Brain pericyte (primary cell): Measurements from ENCODE around the gene EZR.

Experiments used
- DNase-seq: peaks from one replicate; pipeline ENCODE4 v3.0.0-alpha.2; 2012; ENCODE audit warnings: low read depth, low spot score

The EZR gene

GRCh38 chr6:158761746-158762145 lies 57.4 kb downstream of the EZR start:
- DNase-seq = no peak

- no peak for DNase-seq
Observed at GRCh38 chr6:158760618-158761250, 58.4 kb downstream of the EZR start.

- DNase-seq = no peak
Observed at GRCh38 chr6:158759966-158760617, 59.1 kb downstream of the EZR start.

- no peak for DNase-seq
Observed at GRCh38 chr6:158758941-158759479, 60.2 kb downstream of the EZR start.

- DNase-seq = no peak
Observed at GRCh38 chr6:158758451-158758860, 60.7 kb downstream of the EZR start.

- no peak for DNase-seq
Observed at GRCh38 chr6:158757753-158758090, 61.4 kb downstream of the EZR start.

GRCh38 chr6:158756977-158757752 lies 62.0 kb downstream of the EZR start:
- DNase-seq = no peak

- DNase-seq = no peak
Observed at GRCh38 chr6:158756126-158756525, 63.0 kb downstream of the EZR start.

GRCh38 chr6:158755636-158756035 lies 63.5 kb downstream of the EZR start:
- DNase-seq = no peak

- DNase-seq = no peak
Observed at GRCh38 chr6:158754738-158755137, 64.4 kb downstream of the EZR start.

GRCh38 chr6:158753811-158754210 lies 65.4 kb downstream of the EZR start:
- no peak for DNase-seq

- no peak for DNase-seq
Observed at GRCh38 chr6:158752613-158753012, 66.6 kb downstream of the EZR start.

- no peak for DNase-seq
Observed at GRCh38 chr6:158751921-158752320, 67.2 kb downstream of the EZR start.

GRCh38 chr6:158751224-158751623 lies 67.9 kb downstream of the EZR start:
- no peak for DNase-seq

- no peak for DNase-seq
Observed at GRCh38 chr6:158744986-158745430, 74.2 kb downstream of the EZR start.

- no peak for DNase-seq
Observed at GRCh38 chr6:158743033-158743651, 76.0 kb downstream of the EZR start.

GRCh38 chr6:158739673-158740072 lies 79.5 kb downstream of the EZR start:
- DNase-seq = no peak

- DNase-seq = no peak
Observed at GRCh38 chr6:158737710-158738615, 81.2 kb downstream of the EZR start.

GRCh38 chr6:158737082-158737709 lies 82.0 kb downstream of the EZR start:
- no peak for DNase-seq

GRCh38 chr6:158735009-158735408 lies 84.2 kb downstream of the EZR start:
- DNase-seq = no peak

GRCh38 chr6:158730541-158730907 lies 88.6 kb downstream of the EZR start:
- DNase-seq = no peak
